Kidney (tissue), 14 donors: Measurements from ENCODE around the gene HOXD3. TPM values are rescaled to one million over a fixed set of nuclear protein-coding genes. Genes with fewer than 3 reads are reported as not detected.

Experiments
- DNase-seq, 5 donors: peaks; one replicate each; pipeline ENCODE4 v3.0.0-alpha.2; 2013 to 2020
- FAIRE-seq: peaks from 2 replicates; lab custom pipeline; 2012; peaks lifted over from hg19 to GRCh38; lab: Jason Lieb, UNC
- H3K27ac ChIP-seq, 2 donors: one replicate each; pipeline ENCODE4 v1.7.0; 2013; ENCODE audit warnings: low read depth in 2 of 2, low read length in 2 of 2, inconsistent platforms in 1 of 2
- H3K27me3 ChIP-seq: one replicate; pipeline ENCODE4 v1.7.1; 2013; ENCODE audit warnings: low read length, inconsistent platforms; ENCODE audit not compliant: control insufficient read depth, insufficient read depth
- H3K36me3 ChIP-seq, 3 donors: one replicate each; pipeline versions ENCODE4 v1.7.0 to v1.7.1; 2013; ENCODE audit warnings: low read length in 3 of 3, control low read depth in 1 of 3, inconsistent platforms in 1 of 3; ENCODE audit not compliant: insufficient read depth in 3 of 3, control insufficient read depth in 2 of 3
- H3K4me1 ChIP-seq, 3 donors: one replicate each; pipeline versions ENCODE4 v1.7.0 to v1.7.1; 2013; ENCODE audit warnings: low read length in 3 of 3, inconsistent platforms in 1 of 3, low read depth in 1 of 3; ENCODE audit not compliant: control insufficient read depth in 2 of 3, insufficient read depth in 2 of 3
- H3K4me3 ChIP-seq, 3 donors: one replicate each; pipeline versions ENCODE4 v1.7.0 to v1.8.1; 2013; ENCODE audit warnings: low read length in 3 of 3, control low read depth in 1 of 3, inconsistent platforms in 1 of 3
- H3K9ac ChIP-seq, 3 donors: one replicate each; pipeline versions ENCODE4 v1.7.0 to v1.7.1; 2013; ENCODE audit warnings: low read length in 3 of 3, control low read depth in 1 of 3, inconsistent platforms in 1 of 3
- H3K9me3 ChIP-seq, 3 donors: one replicate each; pipeline versions ENCODE4 v1.7.0 to v1.7.1; 2013; ENCODE audit warnings: low read length in 3 of 3, control low read depth in 1 of 3, inconsistent platforms in 1 of 3; ENCODE audit not compliant: control insufficient read depth in 2 of 3, insufficient read depth in 1 of 3
- CTCF ChIP-seq: IDR thresholded peaks from 3 replicates; pipeline ENCODE4 v1.5.1; 2012; ENCODE audit warnings: mild to moderate bottlenecking, moderate library complexity, borderline replicate concordance; ENCODE audit not compliant: insufficient read depth; ENCODE audit errors: extremely low read depth
- intact Hi-C: fragments of 100-400 bp; cut with DNase I; formaldehyde crosslinking; loops from one replicate; pipeline ENCODE4 v1.11.1; 2022
- polyA plus RNA-seq: library from polyadenylated mRNA; stranded (reverse); fragments of 350-450 nt; fragmentation: Illumina TruSeq; extraction: RNeasy Lipid Tissue Mini Kit (QIAGEN cat#74804); gene quantifications from one replicate; pipeline ENCODE4 v1.2.3, GENCODE V29; 2014; ENCODE audit warnings: low read depth, low replicate concordance; ENCODE audit not compliant: insufficient read depth
- total RNA-seq: library from RNA; stranded (reverse); fragmentation: NEBNext Ultra II Directional; extraction: Animal tissue kit (Norgen Biotek cat#: 25700); gene quantifications from one replicate; pipeline ENCODE4 v1.2.1, GENCODE V29; 2021
- donor health status: control.
- donor health status: control.
- donor health status: control.
- donor health status: control.
- donor health status: control.
- donor health status: DM: yes; HTN: yes; CAD: no.
- donor health status: Normal renal cell carcinoma (clear cell type).

The HOXD3 gene
- total and polyA plus RNA-seq, 2 donors from 2014 or later: 16.9 to 29.3 TPM

DNA sequence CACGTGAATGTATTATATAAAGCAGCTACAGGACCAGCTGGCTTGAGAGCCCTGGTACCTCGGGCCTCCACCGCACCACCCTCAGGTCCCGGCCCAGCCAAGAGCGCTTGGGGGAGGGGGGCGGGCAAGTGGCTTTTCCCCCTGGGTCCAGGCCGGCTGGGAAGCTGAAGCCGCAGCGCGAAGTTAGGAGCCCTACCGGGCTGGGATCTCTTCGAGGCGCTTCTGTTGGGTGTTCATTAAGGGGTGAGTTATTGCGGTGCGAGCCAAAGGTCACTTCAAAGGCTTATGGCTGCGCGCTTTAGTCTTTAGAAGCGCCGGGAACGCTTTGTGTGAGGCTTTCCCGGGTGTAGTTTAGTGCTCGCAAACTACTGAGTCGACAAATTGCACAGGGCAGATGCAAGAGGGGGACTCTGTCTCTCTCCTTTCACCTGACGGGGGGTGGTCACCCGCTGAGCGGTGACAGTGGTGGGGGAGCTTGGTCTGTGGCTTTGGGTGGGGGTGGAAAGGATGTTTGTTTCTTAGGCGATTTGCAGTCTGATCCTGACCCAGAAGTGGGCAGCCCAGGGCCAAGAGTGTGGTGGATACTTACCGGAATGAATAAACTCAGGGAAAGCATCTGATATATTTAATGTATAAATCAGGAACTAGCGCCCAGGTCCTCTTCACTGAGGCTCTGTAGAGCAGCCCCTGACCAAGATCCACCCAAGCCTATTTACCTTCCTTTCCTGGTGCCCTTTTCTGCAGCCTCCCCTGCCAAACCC, 6.0 kb downstream of the HOXD3 start:
- Histone ChIP-seq H3K9me3 (no peaks in the 10 kb centered on the region), H3K27ac (peak overlapping the region; percentile 90 to 95), H3K36me3 (no peaks in the 10 kb centered on the region), H3K4me3 (peak overlapping the region in 2 of 3 donors; percentile 30 to 65), H3K9ac (peak overlapping the region in 2 of 3 donors; percentile 22 to 70), H3K4me1 (peaks cover 4 to 8% (median 4%) of the 10 kb centered on the region in 3 donors), H3K27me3 (no peaks in the 10 kb centered on the region)
- FAIRE-seq (no peak), DNase-seq (peak; percentile 71 to 96 (median 91))
- intact Hi-C loops: no loop called here
- TF ChIP-seq CTCF: no peak

DNA sequence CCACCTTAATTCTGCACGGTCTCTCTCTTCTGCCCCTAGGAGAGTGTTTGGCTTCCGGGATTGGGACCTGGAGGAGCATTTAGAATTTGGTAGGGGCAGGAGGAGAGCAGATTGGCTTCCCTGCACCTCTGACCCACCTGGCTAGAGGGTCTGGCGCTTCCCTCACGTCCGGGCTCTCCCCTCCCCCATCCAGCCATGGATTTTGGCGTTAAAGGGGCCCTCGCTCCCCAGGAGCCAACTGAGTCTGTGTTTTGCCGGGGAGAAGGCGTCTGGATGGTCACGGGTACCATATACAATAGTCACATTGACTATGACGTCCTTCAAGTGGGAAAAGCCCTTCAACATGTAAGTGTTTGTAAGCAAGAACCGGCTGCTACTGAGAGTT, 6.6 kb downstream of the HOXD3 start:
- H3K4me1 ChIP-seq: peaks cover 4 to 8% (median 4%) of the 10 kb centered on the region in 3 donors
- H3K36me3 ChIP-seq: no peaks in the 10 kb centered on the region
- intact Hi-C loops: no loop called here
- H3K27ac ChIP-seq: peak overlapping the region; percentile 90 to 95
- peak overlapping the region in 2 of 3 donors; percentile 22 to 70 for H3K9ac ChIP-seq
- peak overlapping the region in 2 of 3 donors; percentile 30 to 65 for H3K4me3 ChIP-seq
- DNase-seq: peak in 2 of 5 donors; percentile 18 to 72
- H3K9me3 ChIP-seq: no peaks in the 10 kb centered on the region
- no peak for FAIRE-seq
- TF ChIP-seq CTCF: no peak
- H3K27me3 ChIP-seq: no peaks in the 10 kb centered on the region

- no peak for TF ChIP-seq CTCF
- peak overlapping the region in 1 of 3 donors; percentile 70 for H3K9ac ChIP-seq
- peak overlapping the region; percentile 90 to 95 for H3K27ac ChIP-seq
- intact Hi-C loops: no loop called here
- peak overlapping the region in 2 of 3 donors; percentile 31 to 65 for H3K4me3 ChIP-seq
- peak in 1 of 5 donors; percentile 54 for DNase-seq
- FAIRE-seq: no peak
- H3K36me3 ChIP-seq: no peaks in the 10 kb centered on the region
- no peaks in the 10 kb centered on the region for H3K9me3 ChIP-seq
- H3K4me1 ChIP-seq: peaks cover 4 to 8% (median 4%) of the 10 kb centered on the region in 3 donors
- H3K27me3 ChIP-seq: no peaks in the 10 kb centered on the region
Measured at GRCh38 chr2:176164201-176164600, 7.1 kb downstream of the HOXD3 start.
